HG03108 (cell line): ENCODE results near the gene ZNF48.

Source experiments
- ATAC-seq: cut with Tn5 transposase; IDR thresholded peaks from one replicate; pipeline ENCODE4 v1.9.1; 2021; ENCODE audit warnings: moderate library complexity; ENCODE audit not compliant: unreplicated experiment

The ZNF48 gene

DNA sequence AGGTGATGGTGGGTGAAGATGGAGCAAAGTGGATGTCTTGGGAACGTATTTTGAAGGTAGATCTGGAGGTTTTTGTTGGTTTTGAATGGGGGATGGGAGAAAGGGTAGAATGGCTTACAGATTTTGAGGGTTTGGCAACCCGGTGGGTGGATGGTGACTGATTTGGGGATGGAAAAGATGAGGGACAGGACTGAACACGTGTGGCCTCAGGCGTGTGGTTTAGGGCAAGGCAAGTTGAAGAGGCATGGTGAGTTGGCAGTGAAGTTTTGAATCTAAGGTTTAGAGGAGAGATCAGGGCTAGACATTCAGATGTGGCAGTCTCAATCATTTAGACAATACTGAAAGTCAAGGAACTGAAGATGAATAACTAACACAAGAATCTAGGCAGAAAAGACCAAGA lies 39.6 kb downstream of the ZNF48 start:
- ATAC-seq, result no peak

DNA sequence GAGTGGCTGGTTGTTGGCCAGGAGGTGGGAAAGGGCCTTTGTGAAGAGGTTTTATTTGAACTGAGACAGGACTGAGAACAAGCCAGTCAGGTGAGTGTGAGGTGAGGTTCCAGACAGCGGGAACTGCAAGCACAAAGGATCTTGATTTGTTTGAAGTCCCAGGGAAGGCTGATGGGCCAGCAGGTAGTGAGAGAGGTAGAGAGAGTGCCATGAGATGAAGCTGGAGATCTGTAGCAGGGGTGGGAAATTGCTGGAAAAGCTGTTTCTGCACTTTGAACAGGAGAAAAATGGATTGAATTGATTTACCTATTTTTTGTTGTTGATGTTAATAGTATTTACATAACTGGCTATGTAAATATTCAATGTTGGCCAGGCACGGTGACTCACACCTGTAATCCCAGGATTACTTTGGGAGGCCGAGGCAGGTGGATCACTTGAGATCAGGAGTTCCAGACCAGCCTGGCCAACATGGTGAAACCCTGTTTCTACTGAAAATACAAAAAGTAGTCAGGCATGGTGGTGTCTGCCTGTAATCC lies 42.4 kb downstream of the ZNF48 start:
- ATAC-seq, result no peak

DNA sequence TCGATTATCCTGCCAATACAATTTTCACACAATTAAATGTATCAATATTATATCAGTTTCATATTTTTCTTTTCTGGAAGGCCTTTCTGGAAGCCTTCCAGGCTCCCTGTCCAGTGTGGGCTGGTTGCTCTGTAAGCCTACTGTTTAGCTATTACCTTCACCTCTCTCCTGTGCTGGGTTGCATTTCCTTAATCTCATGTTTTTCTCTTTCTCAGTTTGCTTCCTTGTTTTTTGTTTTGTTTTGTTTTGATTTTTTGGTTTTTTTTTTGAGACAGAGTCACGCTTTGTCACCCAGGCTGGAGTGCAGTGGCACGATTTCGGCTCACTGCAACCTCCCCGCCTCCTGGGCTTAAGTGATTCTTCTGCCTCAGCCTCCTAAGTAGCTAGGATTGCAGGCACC lies 43.6 kb downstream of the ZNF48 start:
- ATAC-seq, result no peak

DNA sequence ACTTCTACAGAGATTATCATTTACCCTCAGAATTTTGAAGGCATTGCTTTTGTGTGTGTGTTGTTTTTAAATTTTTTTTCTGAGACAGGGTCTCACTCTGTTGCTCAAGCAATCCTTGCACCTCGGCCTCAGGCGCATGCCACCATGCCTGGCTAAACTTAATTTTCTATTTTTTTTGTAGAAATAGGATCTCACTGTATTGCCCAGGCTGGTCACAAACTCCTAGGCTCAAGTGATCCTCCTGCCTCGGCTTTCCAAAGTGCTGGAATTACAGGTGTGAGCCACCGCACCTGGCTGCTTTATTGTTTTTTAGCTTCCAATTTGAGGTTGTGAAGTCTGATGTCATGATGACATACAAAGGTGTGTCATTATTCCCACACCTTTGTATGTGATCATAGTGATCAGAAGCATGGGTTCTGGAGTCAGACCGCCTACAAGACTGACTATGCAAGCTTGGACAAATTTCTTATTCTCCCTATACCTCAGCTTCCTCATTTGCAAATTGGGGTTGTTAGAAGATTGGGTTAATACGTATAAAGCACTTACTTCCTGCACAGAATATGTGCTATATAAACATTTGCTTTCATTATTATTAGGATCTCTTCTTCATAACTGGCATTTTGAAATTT lies 44.6 kb downstream of the ZNF48 start:
- ATAC-seq, result no peak

DNA sequence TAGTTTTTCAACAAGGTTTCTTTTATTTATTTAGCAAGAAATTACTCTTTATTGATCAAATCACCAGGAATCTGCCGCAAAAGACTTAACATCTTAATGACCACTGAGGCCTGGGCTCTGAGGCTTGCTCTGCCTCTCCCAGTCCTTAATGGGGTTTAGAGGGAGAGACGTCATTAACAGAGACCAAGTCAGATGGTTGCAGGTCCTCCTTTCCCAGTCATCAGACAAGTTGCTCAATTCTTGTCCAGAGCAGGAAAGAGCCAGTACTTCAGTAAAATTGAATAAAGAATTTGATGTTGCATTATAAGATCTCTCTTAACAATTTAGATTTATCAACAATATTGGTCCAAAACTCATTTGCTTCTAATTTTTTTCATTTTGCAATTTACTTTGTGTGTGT lies 48.4 kb downstream of the ZNF48 start:
- ATAC-seq, result no peak

DNA sequence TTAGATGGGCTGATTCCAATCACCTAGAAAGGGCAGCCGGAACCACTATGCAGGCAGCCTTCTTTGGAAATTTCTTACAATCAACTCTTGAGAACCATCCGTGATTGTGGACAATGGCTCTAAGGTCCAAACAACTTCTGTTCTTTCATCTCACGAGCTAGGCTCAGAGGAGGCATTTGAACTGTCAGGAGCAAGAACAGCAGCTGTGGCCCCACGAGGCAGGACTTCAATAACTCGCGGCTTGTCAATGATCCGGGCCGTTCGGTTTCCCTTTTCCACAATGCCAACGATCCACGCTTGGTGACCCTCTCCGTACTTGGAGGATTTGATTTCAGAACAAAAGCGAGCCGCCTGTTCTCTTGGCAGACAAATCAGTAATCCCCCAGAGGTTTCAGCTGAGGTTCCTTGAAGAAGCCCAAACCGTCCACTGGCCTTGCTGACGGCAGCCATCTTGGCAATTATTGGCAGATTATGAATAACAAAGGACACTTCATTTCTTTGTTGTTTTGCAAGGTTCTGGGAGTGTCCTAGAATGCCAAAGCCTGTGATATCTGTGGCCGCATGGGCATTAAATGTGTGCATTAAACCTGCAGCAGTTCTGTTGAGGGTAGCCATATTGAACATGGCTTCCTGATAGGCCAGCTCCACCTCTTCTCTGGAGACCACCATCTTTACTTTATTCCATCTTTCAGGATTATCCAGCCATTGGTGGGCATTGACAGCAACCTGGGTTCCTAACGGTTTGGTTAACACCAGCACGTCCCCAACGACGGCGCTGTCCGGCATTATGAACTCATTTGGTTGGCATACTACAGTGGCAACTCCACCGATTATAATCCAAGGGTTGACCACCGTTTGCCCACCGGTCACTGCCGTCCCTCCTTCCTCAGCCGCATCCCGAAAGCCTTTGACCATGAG lies 49.3 kb downstream of the ZNF48 start:
- no peak for ATAC-seq

DNA sequence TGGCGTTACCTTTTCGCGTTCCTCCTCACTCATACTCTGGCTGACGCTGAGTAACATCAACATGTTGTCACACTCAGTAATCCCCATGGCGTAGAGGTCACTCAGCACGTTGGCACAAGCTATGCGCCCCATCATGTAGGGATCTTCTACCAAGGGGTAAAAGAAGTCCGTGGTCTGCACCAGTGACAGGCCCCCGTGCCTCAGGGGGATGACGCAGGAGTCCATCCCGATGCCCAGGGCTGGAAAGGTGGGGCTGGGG lies 49.9 kb downstream of the ZNF48 start:
- no peak for ATAC-seq

DNA sequence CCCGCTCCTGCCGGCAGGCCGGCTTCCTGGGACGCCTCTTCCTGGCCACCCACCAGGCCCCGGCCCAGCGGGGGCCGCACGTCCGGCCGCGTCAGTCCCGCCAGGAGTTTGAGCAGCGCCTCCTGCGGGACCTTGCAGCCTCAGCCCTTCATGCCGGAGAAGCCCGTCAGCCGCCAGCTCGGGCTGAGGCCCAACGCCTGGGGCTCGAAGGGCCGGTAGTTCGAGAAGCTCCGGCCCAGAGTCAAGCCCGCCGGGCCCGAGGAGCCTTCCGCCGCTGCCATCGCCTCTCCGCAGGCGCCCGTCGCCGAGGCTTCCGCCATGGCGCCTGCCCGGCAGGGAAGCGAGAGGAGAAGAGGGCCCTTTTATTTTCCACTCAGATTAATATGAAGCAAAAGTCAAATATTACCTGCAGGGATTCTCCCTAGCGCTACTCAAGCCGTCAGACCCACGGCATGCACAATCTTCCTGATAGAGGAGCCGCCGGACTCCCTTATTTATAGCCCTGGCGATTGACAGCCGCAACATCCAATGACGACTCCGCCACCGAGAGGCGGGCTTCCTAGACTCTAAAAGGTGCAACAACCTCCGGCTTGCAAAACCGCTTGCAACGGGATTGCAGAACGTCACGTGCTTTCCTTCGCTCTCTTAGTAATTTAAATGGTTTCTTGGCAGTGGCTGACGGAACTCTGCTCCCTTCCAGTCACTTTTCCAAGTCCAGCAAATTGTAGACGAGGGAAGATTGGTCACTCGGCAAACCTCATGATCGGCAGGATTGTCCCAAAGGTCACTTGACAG lies 50.4 kb downstream of the ZNF48 start, which contains the start of gene SEPHS2:
TSS of gene SEPHS2 (minus strand) at position 467 of the 795 bp plus-strand sequence. CDS start at position 320, 147 bp downstream.
- ATAC-seq, result peak; percentile 79

DNA sequence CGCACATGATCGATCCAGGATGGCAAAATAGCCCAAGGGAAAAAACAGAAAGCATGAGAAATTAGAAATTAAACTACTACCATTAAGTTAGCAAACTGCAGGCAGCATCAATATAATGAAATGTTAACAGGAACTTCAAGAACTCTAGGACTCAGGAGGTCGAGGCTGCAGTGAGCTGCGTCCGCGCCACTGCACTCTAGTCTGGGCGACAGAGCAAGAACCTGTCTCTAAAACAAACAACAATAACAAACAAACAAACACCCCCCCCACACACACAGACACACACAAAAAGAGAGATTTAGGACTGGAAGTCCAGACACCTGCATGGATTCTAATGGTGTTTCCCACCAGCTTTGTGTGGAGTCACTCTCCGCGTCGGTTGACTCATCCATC lies 51.0 kb downstream of the ZNF48 start:
- no peak for ATAC-seq

DNA sequence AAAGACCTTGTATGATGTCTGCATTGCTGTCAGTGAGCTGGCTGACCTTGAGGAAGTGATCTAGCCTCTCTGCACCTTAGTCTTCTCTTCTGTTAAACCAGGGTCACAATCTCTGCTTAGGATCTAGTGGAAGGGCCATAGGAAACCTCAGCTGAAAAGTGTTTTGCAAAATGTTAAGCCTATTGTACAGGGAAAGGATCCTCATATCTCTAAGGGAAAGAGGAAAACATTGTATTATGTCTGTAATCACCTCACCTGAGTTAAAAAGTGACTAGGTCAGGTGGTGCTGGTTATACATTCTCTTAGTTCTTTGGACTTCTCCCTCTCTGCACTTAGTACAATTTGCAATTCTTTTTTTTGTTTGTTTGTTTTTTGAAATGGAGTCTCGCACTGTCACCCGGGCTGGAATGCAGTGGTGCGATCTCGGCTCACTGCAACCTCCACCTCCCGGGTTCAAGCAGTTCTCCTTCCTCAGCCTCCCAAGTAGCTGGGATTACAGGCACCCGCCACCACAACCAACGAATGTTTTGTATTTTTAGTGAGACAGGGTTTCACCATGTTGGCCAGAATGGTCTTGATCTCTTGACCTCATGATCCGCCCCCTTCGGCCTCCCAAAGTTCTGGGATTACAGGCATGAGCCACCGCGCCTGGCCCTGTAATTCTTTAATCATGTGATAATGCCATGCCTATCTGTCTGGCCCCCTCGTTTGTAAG lies 52.4 kb downstream of the ZNF48 start:
- ATAC-seq, result no peak

DNA sequence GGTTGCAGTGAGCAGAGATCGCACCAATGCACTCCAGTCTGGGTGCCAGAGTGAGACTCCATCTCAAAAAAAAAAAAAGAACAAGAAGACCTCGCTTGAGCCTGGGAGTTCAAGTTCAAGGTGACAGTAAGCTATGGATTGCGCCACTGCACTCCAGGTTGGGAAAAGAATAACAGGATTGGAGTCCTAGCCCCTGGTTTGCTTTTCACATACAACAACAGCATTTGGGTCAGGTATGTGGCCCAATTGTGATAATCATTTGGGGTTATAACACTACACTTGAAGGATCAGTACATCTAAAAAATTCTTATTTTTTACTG lies 53.9 kb downstream of the ZNF48 start:
- ATAC-seq, result no peak
